ENCODE measurements around the gene ZNF2. TPM values are rescaled to one million over a fixed set of nuclear protein-coding genes. Genes with fewer than 3 reads are reported as not detected.

The ZNF2 gene
- total RNA-seq: 1 to 10 TPM; 2.5 to 7.0 (median 2.9) TPM
- long read RNA-seq, donor 1, transcript ZNF2-203 (5 exons, 2,601 nt): major isoform, 6 of 9 reads
- long read RNA-seq, donor 1, partial matches to known transcripts: 0 of 9 reads
- long read RNA-seq, donor 1, other reads (novel, unspliced or antisense): 1 of 9 reads
- long read RNA-seq, donor 2, partial matches to known transcripts: 0 of 2 reads
- long read RNA-seq, donor 2, other reads (novel, unspliced or antisense): 1 of 2 reads

- no peaks in the 10 kb centered on the region for H3K9me3 ChIP-seq
- H3K4me1 ChIP-seq (ENCODE audit: low read depth): peaks cover 8% of the 10 kb centered on the region
- ATAC-seq (peak; percentile 99), DNase-seq (peak; percentile 98 to 99 (median 98))
- TF ChIP-seq CTCF (IDR thresholded peaks at IDR 0.05): peak; percentile 14
- peak within 1 kb of the TSS; percentile 66 for H3K4me3 ChIP-seq
- intact Hi-C loops (cut with DNase I, micrococcal nuclease): no loop called here
- H3K36me3 ChIP-seq (ENCODE audit: low read depth): no peaks in the 10 kb centered on the region
Measured at GRCh38 chr2:95165371-95166064, at the start of gene ZNF2. Gene ZNF2 (plus strand): TSS chr2:95165809. CDS start chr2:95176227, 10,418 bp downstream.

- no peak for TF ChIP-seq CTCF (IDR thresholded peaks at IDR 0.05)
- peaks cover 22% of the 10 kb centered on the region for H3K4me1 ChIP-seq (ENCODE audit: low read depth)
- peak; percentile 19 for ATAC-seq
- H3K9me3 ChIP-seq: no peaks in the 10 kb centered on the region
- peak overlapping the region; percentile 99 for H3K4me3 ChIP-seq
- intact Hi-C loops (cut with DNase I, micrococcal nuclease): no loop called here
- H3K36me3 ChIP-seq (ENCODE audit: low read depth): no peaks in the 10 kb centered on the region
- DNase-seq: no peak
Measured at GRCh38 chr2:95121093-95121406, 44.6 kb upstream of the ZNF2 start.

GRCh38 chr2:95121407-95122196, 44.0 kb upstream of the ZNF2 start, which contains the start of gene MRPS5:
Gene MRPS5 (minus strand): TSS chr2:95121808. CDS start chr2:95121791, 17 bp downstream.
- TF ChIP-seq CTCF (IDR thresholded peaks at IDR 0.05): no peak
- ATAC-seq: peak; percentile 98
- peak; percentile 91 to 94 (median 94) for DNase-seq
- Histone ChIP-seq H3K9me3 (no peaks in the 10 kb centered on the region), H3K36me3 (ENCODE audit: low read depth) (no peaks in the 10 kb centered on the region), H3K4me3 (peak within 1 kb of the TSS; percentile 99), H3K4me1 (ENCODE audit: low read depth) (peaks cover 22% of the 10 kb centered on the region)
- intact Hi-C loops (cut with DNase I, micrococcal nuclease): no loop called here

GRCh38 chr2:95122197-95122551, 43.4 kb upstream of the ZNF2 start:
- no peak for TF ChIP-seq CTCF (IDR thresholded peaks at IDR 0.05)
- intact Hi-C loops (cut with DNase I, micrococcal nuclease): no loop called here
- DNase-seq: peak in 1 of 3 donors; percentile 5
- Histone ChIP-seq H3K4me3 (peak overlapping the region; percentile 99), H3K36me3 (ENCODE audit: low read depth) (no peaks in the 10 kb centered on the region), H3K9me3 (no peaks in the 10 kb centered on the region), H3K4me1 (ENCODE audit: low read depth) (peaks cover 22% of the 10 kb centered on the region)
- peak; percentile 2 for ATAC-seq

- intact Hi-C loops (cut with DNase I, micrococcal nuclease): no loop called here
- no peak overlapping the region for H3K4me3 ChIP-seq
- H3K36me3 ChIP-seq (ENCODE audit: low read depth): no peaks in the 10 kb centered on the region
- ATAC-seq (no peak), DNase-seq (no peak)
- no peak for TF ChIP-seq CTCF (IDR thresholded peaks at IDR 0.05)
- H3K9me3 ChIP-seq: peaks cover 62% of the 10 kb centered on the region
- H3K4me1 ChIP-seq (ENCODE audit: low read depth): no peaks in the 10 kb centered on the region
Measured at GRCh38 chr2:95138702-95139101, 26.9 kb upstream of the ZNF2 start.
